GM19467 (cell line): ENCODE measurements around the gene KIAA1614.

Source experiments
- ATAC-seq: cut with Tn5 transposase; IDR thresholded peaks from one replicate; pipeline ENCODE4 v1.9.1; 2021; ENCODE audit warnings: mild to moderate bottlenecking, moderate library complexity; ENCODE audit not compliant: unreplicated experiment

The KIAA1614 gene

GRCh38 chr1:180939073-180939710 is 26.5 kb downstream of the KIAA1614 start:
- no peak for ATAC-seq

GRCh38 chr1:180939711-180940103 is 27.0 kb downstream of the KIAA1614 start:
- no peak for ATAC-seq

GRCh38 chr1:180940445-180940844 is 27.7 kb downstream of the KIAA1614 start:
- ATAC-seq: no peak

- ATAC-seq: no peak
These were observed 29.0 kb downstream of the KIAA1614 start for GRCh38 chr1:180941518-180942275.

- ATAC-seq: no peak
These were observed 32.5 kb downstream of the KIAA1614 start for GRCh38 chr1:180945151-180945550.

- ATAC-seq: no peak
These were observed 32.9 kb downstream of the KIAA1614 start for GRCh38 chr1:180945551-180945950.

GRCh38 chr1:180946056-180946455 is 33.4 kb downstream of the KIAA1614 start:
- no peak for ATAC-seq

- no peak for ATAC-seq
These were observed 34.1 kb downstream of the KIAA1614 start for GRCh38 chr1:180946541-180947498.

- ATAC-seq: no peak
These were observed 34.8 kb downstream of the KIAA1614 start for GRCh38 chr1:180947499-180947885.

- no peak for ATAC-seq
These were observed 35.4 kb downstream of the KIAA1614 start for GRCh38 chr1:180947901-180948640.

- ATAC-seq: no peak
These were observed 36.2 kb downstream of the KIAA1614 start for GRCh38 chr1:180948641-180949615.

- ATAC-seq: no peak
These were observed 36.9 kb downstream of the KIAA1614 start for GRCh38 chr1:180949616-180950000.

GRCh38 chr1:180950321-180950720 is 37.6 kb downstream of the KIAA1614 start:
- no peak for ATAC-seq

- no peak for ATAC-seq
These were observed 38.6 kb downstream of the KIAA1614 start for GRCh38 chr1:180951186-180951745.

GRCh38 chr1:180951836-180952656 is 39.3 kb downstream of the KIAA1614 start:
- no peak for ATAC-seq

- no peak for ATAC-seq
These were observed 39.9 kb downstream of the KIAA1614 start for GRCh38 chr1:180952657-180953013.

- peak; percentile 30 for ATAC-seq
These were observed 40.8 kb downstream of the KIAA1614 start for GRCh38 chr1:180953291-180954004.
